Adipocyte (in vitro differentiated cells): ENCODE measurements around the gene ACTN4.
A peak's percentile ranks its signal among the peaks of the same experiment; 100 is the strongest.

Source experiments
- DNase-seq: peaks from one replicate; pipeline ENCODE4 v3.0.0-alpha.2; 2015; ENCODE audit warnings: low read depth
- H3K27me3 ChIP-seq: replicated peaks from 2 replicates; pipeline ENCODE4 v1.7.0; 2013; ENCODE audit warnings: mild to moderate bottlenecking, low read length, moderate library complexity; ENCODE audit not compliant: control insufficient read depth, insufficient read depth
- H3K36me3 ChIP-seq: 2 replicates; pipeline ENCODE4 v1.7.0; 2013; ENCODE audit warnings: low read length, mild to moderate bottlenecking, moderate library complexity; ENCODE audit not compliant: control insufficient read depth, insufficient read depth, severe bottlenecking
- H3K4me1 ChIP-seq: 2 replicates; pipeline ENCODE4 v1.7.0; 2013; ENCODE audit warnings: mild to moderate bottlenecking, low read length, moderate library complexity; ENCODE audit not compliant: control insufficient read depth, insufficient read depth
- H3K4me3 ChIP-seq: 2 replicates; pipeline ENCODE4 v1.7.0; 2013; ENCODE audit warnings: mild to moderate bottlenecking, low read length, moderate library complexity
- H3K9ac ChIP-seq: 2 replicates; pipeline ENCODE4 v1.7.0; 2013; ENCODE audit warnings: mild to moderate bottlenecking, low read length, moderate library complexity
- H3K9me3 ChIP-seq: 2 replicates; pipeline ENCODE4 v1.7.0; 2013; ENCODE audit warnings: mild to moderate bottlenecking, low read length, moderate library complexity; ENCODE audit not compliant: control insufficient read depth

Gene ACTN4

GRCh38 chr19:38692458-38693379 is 45.3 kb downstream of the ACTN4 start:
- H3K9ac ChIP-seq, result peak overlapping the region; percentile 14
- H3K27me3 ChIP-seq, result no peaks in the 10 kb centered on the region
- H3K4me1 ChIP-seq, result peaks cover 31% of the 10 kb centered on the region
- no peak for DNase-seq
- no peak overlapping the region for H3K4me3 ChIP-seq
- no peaks in the 10 kb centered on the region for H3K9me3 ChIP-seq
- peaks cover 22% of the 10 kb centered on the region for H3K36me3 ChIP-seq

- H3K4me1 ChIP-seq, result peaks cover 24% of the 10 kb centered on the region
Measured at GRCh38 chr19:38693380-38694223, 46.2 kb downstream of the ACTN4 start.

GRCh38 chr19:38695317-38695683 is 47.9 kb downstream of the ACTN4 start:
- Histone ChIP-seq H3K36me3 (peaks cover 21% of the 10 kb centered on the region), H3K4me1 (peaks cover 15% of the 10 kb centered on the region), H3K9me3 (no peaks in the 10 kb centered on the region), H3K4me3 (no peak overlapping the region), H3K27me3 (no peaks in the 10 kb centered on the region), H3K9ac (no peak overlapping the region)
- DNase-seq, result no peak

More at GRCh38 chr19:38693380-38694223, 46.2 kb downstream of the ACTN4 start:
- Histone ChIP-seq H3K4me3 (no peak overlapping the region), H3K9ac (no peak overlapping the region), H3K36me3 (peaks cover 22% of the 10 kb centered on the region), H3K27me3 (no peaks in the 10 kb centered on the region), H3K9me3 (no peaks in the 10 kb centered on the region)
- peak; percentile 65 for DNase-seq

- Histone ChIP-seq H3K4me3 (no peak overlapping the region), H3K27me3 (no peaks in the 10 kb centered on the region), H3K9ac (no peak overlapping the region), H3K4me1 (peaks cover 18% of the 10 kb centered on the region), H3K36me3 (peaks cover 29% of the 10 kb centered on the region), H3K9me3 (no peaks in the 10 kb centered on the region)
- DNase-seq, result no peak
Measured at GRCh38 chr19:38695832-38696728, 48.6 kb downstream of the ACTN4 start.

GRCh38 chr19:38696729-38697055 is 49.2 kb downstream of the ACTN4 start:
- Histone ChIP-seq H3K36me3 (peaks cover 35% of the 10 kb centered on the region), H3K4me1 (peaks cover 24% of the 10 kb centered on the region)

GRCh38 chr19:38697197-38697596 is 49.7 kb downstream of the ACTN4 start:
- H3K36me3 ChIP-seq, result peaks cover 38% of the 10 kb centered on the region
- no peak for DNase-seq

More at GRCh38 chr19:38696729-38697055, 49.2 kb downstream of the ACTN4 start:
- no peak for DNase-seq
- H3K9ac ChIP-seq, result no peak overlapping the region
- no peaks in the 10 kb centered on the region for H3K9me3 ChIP-seq
- H3K4me3 ChIP-seq, result no peak overlapping the region
- no peaks in the 10 kb centered on the region for H3K27me3 ChIP-seq

GRCh38 chr19:38697641-38698071 is 50.2 kb downstream of the ACTN4 start:
- Histone ChIP-seq H3K36me3 (peaks cover 43% of the 10 kb centered on the region), H3K4me1 (peaks cover 29% of the 10 kb centered on the region), H3K9ac (no peak overlapping the region), H3K4me3 (no peak overlapping the region), H3K9me3 (no peaks in the 10 kb centered on the region), H3K27me3 (no peaks in the 10 kb centered on the region)
- no peak for DNase-seq

More at GRCh38 chr19:38697197-38697596, 49.7 kb downstream of the ACTN4 start:
- H3K27me3 ChIP-seq, result no peaks in the 10 kb centered on the region
- H3K4me3 ChIP-seq, result no peak overlapping the region
- no peaks in the 10 kb centered on the region for H3K9me3 ChIP-seq
- peaks cover 29% of the 10 kb centered on the region for H3K4me1 ChIP-seq
- H3K9ac ChIP-seq, result no peak overlapping the region

- peaks cover 47% of the 10 kb centered on the region for H3K36me3 ChIP-seq
- H3K4me3 ChIP-seq, result no peak overlapping the region
- H3K4me1 ChIP-seq, result peaks cover 21% of the 10 kb centered on the region
- no peak overlapping the region for H3K9ac ChIP-seq
- DNase-seq, result no peak
- no peaks in the 10 kb centered on the region for H3K27me3 ChIP-seq
- no peaks in the 10 kb centered on the region for H3K9me3 ChIP-seq
Measured at GRCh38 chr19:38698225-38699026, 51.0 kb downstream of the ACTN4 start.

GRCh38 chr19:38699027-38699346 is 51.5 kb downstream of the ACTN4 start:
- Histone ChIP-seq H3K27me3 (no peaks in the 10 kb centered on the region), H3K4me1 (peaks cover 16% of the 10 kb centered on the region), H3K9me3 (no peaks in the 10 kb centered on the region), H3K4me3 (no peak overlapping the region), H3K9ac (no peak overlapping the region), H3K36me3 (peaks cover 52% of the 10 kb centered on the region)
- no peak for DNase-seq

GRCh38 chr19:38699647-38700349 is 52.3 kb downstream of the ACTN4 start:
- Histone ChIP-seq H3K9me3 (no peaks in the 10 kb centered on the region), H3K36me3 (peaks cover 56% of the 10 kb centered on the region), H3K27me3 (no peaks in the 10 kb centered on the region), H3K4me1 (peaks cover 16% of the 10 kb centered on the region), H3K9ac (no peak overlapping the region), H3K4me3 (no peak overlapping the region)
- no peak for DNase-seq
